Lung (tissue), 12 donors: ENCODE measurements around the gene HK2. TPM values are rescaled to one million over a fixed set of nuclear protein-coding genes. Genes with fewer than 3 reads are reported as not detected.

Experiments
- ATAC-seq: fragments of 200-7000 bp; cut with Tn5 transposase; one replicate; pipeline ENCODE4 v1.9.1; 2020; ENCODE audit warnings: moderate number of reproducible peaks; ENCODE audit not compliant: insufficient read depth, low FRiP score
- DNase-seq, 3 donors: peaks; one replicate each; pipeline ENCODE4 v3.0.0-alpha.2; 2013 to 2017
- H3K27ac ChIP-seq, 2 donors: one replicate each; pipeline ENCODE4 v1.5.1; 2013; ENCODE audit warnings: mild to moderate bottlenecking in 2 of 2, moderate library complexity in 2 of 2, control low read depth in 1 of 2, inconsistent platforms in 1 of 2, low read depth in 1 of 2, low read length in 1 of 2
- H3K27me3 ChIP-seq, 3 donors: one replicate each; pipeline ENCODE4 v1.5.1; 2013; ENCODE audit warnings: low read length in 2 of 3; ENCODE audit not compliant: control insufficient read depth in 3 of 3, insufficient read depth in 3 of 3
- H3K36me3 ChIP-seq, 4 donors: one replicate each; pipeline ENCODE4 v1.5.1; 2013; ENCODE audit warnings: low read length in 4 of 4, mild to moderate bottlenecking in 1 of 4, moderate library complexity in 1 of 4; ENCODE audit not compliant: control insufficient read depth in 4 of 4, insufficient read depth in 4 of 4
- H3K4me1 ChIP-seq, 5 donors: one replicate each; pipeline ENCODE4 v1.5.1; 2013; ENCODE audit warnings: low read length in 5 of 5, mild to moderate bottlenecking in 2 of 5, moderate library complexity in 1 of 5; ENCODE audit not compliant: control insufficient read depth in 5 of 5, insufficient read depth in 5 of 5
- H3K4me3 ChIP-seq: one replicate; pipeline ENCODE4 v1.5.1; 2013; ENCODE audit warnings: mild to moderate bottlenecking, control low read depth, moderate library complexity
- H3K9ac ChIP-seq, 2 donors: one replicate each; pipeline ENCODE4 v1.5.1; 2013; ENCODE audit warnings: low read length in 2 of 2, control low read depth in 1 of 2; ENCODE audit not compliant: insufficient read depth in 1 of 2
- H3K9me3 ChIP-seq, 4 donors: one replicate each; pipeline ENCODE4 v1.5.1; 2013; ENCODE audit warnings: low read length in 3 of 4, mild to moderate bottlenecking in 1 of 4, moderate library complexity in 1 of 4; ENCODE audit not compliant: control insufficient read depth in 4 of 4, insufficient read depth in 3 of 4
- CTCF ChIP-seq: IDR thresholded peaks from 2 replicates; pipeline ENCODE4 v1.5.1; 2012; ENCODE audit warnings: mild to moderate bottlenecking; ENCODE audit errors: control extremely low read depth, extremely low read depth
- WGBS, 2 donors: extraction: QIAGEN DNeasy Blood & Tissue Kit; methylation state at CpG; one replicate each; pipeline ENCODE4 v1.1.7; 2013; 5-methylcytosine and 5-hydroxymethylcytosine counted together
- polyA plus RNA-seq, 2 donors: library from polyadenylated mRNA; stranded (reverse); fragments of 200-250 nt; gene quantifications; one replicate each; pipeline ENCODE4 v1.2.1, GENCODE V29; 2013
- total RNA-seq, 2 donors: library from RNA; depleted of rRNA in 1 of 2; stranded (reverse); fragments of >200 nt in 1 of 2; gene quantifications; one replicate each; pipeline ENCODE4 v1.2.1, GENCODE V29; 2014 to 2021
- donor health status: control.
- donor health status: control.
- donor health status: Bipolar disorder and iron deficiency.
- donor health status: healthy.
- donor health status: DM: yes; HTN: yes; CAD: no.

HK2 gene
- total and polyA plus RNA-seq, 4 donors, result 13.6 to 43.1 (median 20.8) TPM

- no peak for ATAC-seq
- 66 to 81% methylated on average over 20 of the region's 20 CpGs for WGBS, 2 donors
Observed at GRCh38 chr2:74917702-74918619, 84.0 kb downstream of the HK2 start.

DNA sequence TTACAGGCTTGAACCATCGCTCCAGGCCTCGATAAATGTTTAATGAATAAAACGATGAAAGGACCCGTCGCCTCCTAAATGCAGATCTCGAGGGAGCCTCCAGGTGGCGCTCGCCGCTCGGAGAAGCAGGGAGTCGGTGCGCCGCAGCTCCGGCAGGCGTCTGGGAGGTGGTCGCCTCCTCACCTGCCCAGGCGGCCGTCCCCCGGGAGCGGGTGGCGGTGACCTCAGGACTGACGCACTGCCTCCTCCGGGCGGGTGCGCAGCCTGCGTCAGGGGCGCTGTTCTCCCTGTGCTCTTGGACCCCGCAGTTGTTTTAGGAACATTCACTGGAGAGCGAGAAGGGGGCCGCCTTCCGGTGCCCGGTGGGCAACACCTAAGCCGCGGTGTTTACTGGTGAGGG, 85.9 kb downstream of the HK2 start:
- ATAC-seq (peak; percentile 70), DNase-seq (peak; percentile 51 to 75 (median 60))
- peaks cover 0 to 5% (median 0%) of the 10 kb centered on the region in 4 donors for H3K9me3 ChIP-seq
- peak overlapping the region; percentile 6 for H3K4me3 ChIP-seq
- no peak overlapping the region for H3K27ac ChIP-seq
- peaks cover 0 to 2% (median 0%) of the 10 kb centered on the region in 3 donors for H3K27me3 ChIP-seq
- WGBS, 2 donors, result 2 to 4% methylated on average over 34 of the region's 34 CpGs
- peaks cover 0 to 5% (median 0%) of the 10 kb centered on the region in 5 donors for H3K4me1 ChIP-seq
- H3K36me3 ChIP-seq, result no peaks in the 10 kb centered on the region
- H3K9ac ChIP-seq, result no peak overlapping the region
- peak; percentile 67 for TF ChIP-seq CTCF

More at GRCh38 chr2:74917702-74918619, 84.0 kb downstream of the HK2 start:
- Histone ChIP-seq H3K9me3 (peaks cover 0 to 5% (median 0%) of the 10 kb centered on the region in 4 donors), H3K27me3 (peaks cover 0 to 2% (median 0%) of the 10 kb centered on the region in 3 donors), H3K27ac (no peak overlapping the region), H3K36me3 (no peaks in the 10 kb centered on the region), H3K4me1 (peaks cover 0 to 5% (median 0%) of the 10 kb centered on the region in 5 donors), H3K4me3 (no peak overlapping the region), H3K9ac (no peak overlapping the region)
- no peak for TF ChIP-seq CTCF
- DNase-seq, result peak in 1 of 3 donors; percentile 8

GRCh38 chr2:74921236-74921736, 87.4 kb downstream of the HK2 start:
- H3K27me3 ChIP-seq, result peaks cover 0 to 2% (median 0%) of the 10 kb centered on the region in 3 donors
- H3K4me1 ChIP-seq, result peaks cover 0 to 7% (median 0%) of the 10 kb centered on the region in 5 donors
- H3K36me3 ChIP-seq, result no peaks in the 10 kb centered on the region
- TF ChIP-seq CTCF, result no peak
- H3K9me3 ChIP-seq, result peaks cover 0 to 5% (median 0%) of the 10 kb centered on the region in 4 donors
- H3K9ac ChIP-seq, result no peak overlapping the region
- H3K4me3 ChIP-seq, result no peak overlapping the region
- 86% methylated on average over 2 of the region's 2 CpGs for WGBS, 2 donors
- DNase-seq (no peak), ATAC-seq (no peak)
- no peak overlapping the region for H3K27ac ChIP-seq
